Liver (tissue), 9 donors: ENCODE data around the gene HOPX. TPM values are rescaled to one million over a fixed set of nuclear protein-coding genes. Genes with fewer than 3 reads are reported as not detected.
"Not testable (repeated sequence)": the region's sequence is repeated elsewhere in the genome, so short reads cannot be mapped to it uniquely, and the experiment has no call there.

ENCODE experiments used
- DNase-seq: peaks from one replicate; pipeline ENCODE4 v3.0.0-alpha.2; 2017; ENCODE audit warnings: low spot score
- H3K27ac ChIP-seq, 2 donors: one replicate each; pipeline ENCODE4 v1.7.0; 2013; ENCODE audit warnings: inconsistent platforms in 2 of 2, low read length in 2 of 2, control low read depth in 1 of 2, low read depth in 1 of 2, mild to moderate bottlenecking in 1 of 2
- H3K27me3 ChIP-seq, 4 donors: one replicate each; pipeline versions ENCODE4 v1.6.1 to v1.7.0; 2013; ENCODE audit warnings: low read length in 3 of 4, inconsistent platforms in 1 of 4, mild to moderate bottlenecking in 1 of 4, moderate library complexity in 1 of 4; ENCODE audit not compliant: control insufficient read depth in 4 of 4, insufficient read depth in 4 of 4
- H3K36me3 ChIP-seq, 4 donors: one replicate each; pipeline versions ENCODE4 v1.6.1 to v1.7.0; 2013; ENCODE audit warnings: low read length in 3 of 4, mild to moderate bottlenecking in 3 of 4, low read depth in 1 of 4, moderate library complexity in 1 of 4; ENCODE audit not compliant: control insufficient read depth in 4 of 4, insufficient read depth in 3 of 4
- H3K4me1 ChIP-seq, 4 donors: one replicate each; pipeline versions ENCODE4 v1.6.1 to v1.7.0; 2013; ENCODE audit warnings: low read length in 3 of 4, mild to moderate bottlenecking in 3 of 4, moderate library complexity in 1 of 4; ENCODE audit not compliant: control insufficient read depth in 4 of 4, insufficient read depth in 4 of 4
- H3K4me3 ChIP-seq, 3 donors: one replicate each; pipeline versions ENCODE4 v1.6.1 to v1.7.0; 2013; ENCODE audit warnings: low read length in 3 of 3, control low read depth in 1 of 3, low read depth in 1 of 3, mild to moderate bottlenecking in 1 of 3
- H3K9ac ChIP-seq, 2 donors: one replicate each; pipeline ENCODE4 v1.7.0; 2013; ENCODE audit warnings: low read length in 2 of 2, mild to moderate bottlenecking in 2 of 2, moderate library complexity in 2 of 2, control low read depth in 1 of 2, low read depth in 1 of 2
- H3K9me3 ChIP-seq, 4 donors: one replicate each; pipeline versions ENCODE4 v1.6.1 to v1.7.0; 2013; ENCODE audit warnings: low read length in 3 of 4; ENCODE audit not compliant: control insufficient read depth in 4 of 4
- EGR1 ChIP-seq, 2 donors: IDR thresholded peaks; 2 replicates each; pipeline ENCODE4 v1.6.1; 2016 to 2018; ENCODE audit warnings: antibody characterized with exemption in 2 of 2, low read depth in 2 of 2
- FOXA1 ChIP-seq: IDR thresholded peaks from 2 replicates; pipeline ENCODE4 v1.6.1; 2016; ENCODE audit warnings: antibody characterized with exemption
- FOXA2 ChIP-seq: IDR thresholded peaks from 2 replicates; pipeline ENCODE4 v1.6.1; 2016; ENCODE audit warnings: antibody characterized with exemption
- GABPA ChIP-seq, 2 donors: IDR thresholded peaks in 1 of 2; conservative IDR thresholded peaks in 1 of 2; 2 replicates each; pipeline ENCODE4 v1.6.1; 2016; ENCODE audit warnings: antibody characterized with exemption in 2 of 2, mild to moderate bottlenecking in 1 of 2, moderate library complexity in 1 of 2
- HNF4A ChIP-seq, 2 donors: conservative IDR thresholded peaks; 2 replicates each; pipeline ENCODE4 v1.6.1; 2016; ENCODE audit warnings: antibody characterized with exemption in 2 of 2, mild to moderate bottlenecking in 2 of 2
- HNF4G ChIP-seq: IDR thresholded peaks from 2 replicates; pipeline ENCODE4 v1.6.1; 2016; ENCODE audit warnings: antibody characterized with exemption
- JUND ChIP-seq, 2 donors: IDR thresholded peaks; 2 replicates each; pipeline ENCODE4 v1.6.1; 2016; ENCODE audit warnings: antibody characterized with exemption in 2 of 2
- NR2F2 ChIP-seq: IDR thresholded peaks from 2 replicates; pipeline ENCODE4 v1.6.1; 2016; ENCODE audit warnings: antibody characterized with exemption
- RAD21 ChIP-seq, 2 donors: IDR thresholded peaks; 2 replicates each; pipeline ENCODE4 v1.6.1; 2016; ENCODE audit warnings: antibody characterized with exemption in 2 of 2, mild to moderate bottlenecking in 2 of 2
- RXRA ChIP-seq, 2 donors: IDR thresholded peaks; 2 replicates each; pipeline ENCODE4 v1.6.1; 2017 to 2018; ENCODE audit warnings: antibody characterized with exemption in 2 of 2, mild to moderate bottlenecking in 1 of 2
- SP1 ChIP-seq: IDR thresholded peaks from 2 replicates; pipeline ENCODE4 v1.6.1; 2018; ENCODE audit warnings: antibody characterized with exemption, mild to moderate bottlenecking
- WGBS: extraction: QIAGEN DNeasy Blood & Tissue Kit; methylation state at CpG from one replicate; pipeline ENCODE4 v1.1.7; 2013; 5-methylcytosine and 5-hydroxymethylcytosine counted together
- polyA plus RNA-seq, 2 donors: library from polyadenylated mRNA; stranded (reverse) in 1 of 2; unstranded in 1 of 2; fragments of 200-250 nt in 1 of 2; fragments of >200 nt in 1 of 2; fragmentation: Nextera tagmentation in 1 of 2; extraction: Ambion mirVana in 1 of 2; gene quantifications; one replicate each; pipeline versions ENCODE4 v1.2.1 to v1.2.3, GENCODE V29; 2013 to 2015
- total RNA-seq, 2 donors: library from RNA; depleted of rRNA; stranded (reverse); fragments of >200 nt; gene quantifications; one replicate each; pipeline ENCODE4 v1.2.3, GENCODE V29; 2014
- TF ChIP-seq, protein P1 (sequence below): fragments of 150-350 bp; IDR thresholded peaks from 2 replicates; pipeline ENCODE4 v1.5.1; 2017; ENCODE audit warnings: improper control_type of control experiment, low read depth, low read length; ENCODE audit not compliant: missing input control
- TF ChIP-seq, protein P2 (sequence below): IDR thresholded peaks from 2 replicates; pipeline ENCODE4 v1.6.1; 2016; ENCODE audit warnings: antibody characterized with exemption, mild to moderate bottlenecking
- TF ChIP-seq, protein P3 (sequence below): IDR thresholded peaks from 2 replicates; pipeline ENCODE4 v1.6.1; 2016; ENCODE audit warnings: antibody characterized with exemption
- TF ChIP-seq, protein P4 (sequence below): IDR thresholded peaks from 2 replicates; pipeline ENCODE4 v1.6.1; 2016; ENCODE audit warnings: antibody characterized with exemption
- donor health status: healthy.
- donor health status: healthy.
- donor health status: healthy.
- donor health status: healthy.
- donor health status: healthy.

The HOPX gene
- total and polyA plus RNA-seq, 4 donors, result 0.40 to 2.4 (median 0.63) TPM

DNA sequence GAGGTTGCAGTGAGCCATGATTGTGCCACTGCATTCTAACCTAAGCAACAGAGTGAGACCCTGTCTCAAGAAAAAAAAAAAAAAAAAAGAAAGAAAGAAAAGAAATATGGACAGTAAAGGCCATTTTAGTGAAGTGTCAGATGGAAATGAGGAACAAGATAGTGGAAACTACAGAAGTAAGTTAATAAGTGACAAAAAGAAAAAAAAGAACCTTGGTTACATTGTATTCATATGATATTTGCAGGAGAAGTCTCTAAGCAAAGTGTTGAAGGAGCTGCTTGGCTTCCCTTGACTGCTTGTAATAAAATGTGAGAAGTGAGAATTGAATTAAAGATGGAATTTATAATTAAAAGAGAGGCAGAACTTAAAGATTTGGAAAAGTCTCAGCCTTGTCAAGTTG lies 73.2 kb downstream of the HOPX start (continued):
- no peak for TF ChIP-seq GABPA (IDR thresholded peaks at IDR 0.05 in 1 of 2, conservative IDR thresholded peaks at IDR 0.05 in 1 of 2)
- no peak for TF ChIP-seq HNF4A (conservative IDR thresholded peaks at IDR 0.05)
- no peak for TF ChIP-seq RAD21 (IDR thresholded peaks at IDR 0.05)
- TF ChIP-seq, protein P1, sequence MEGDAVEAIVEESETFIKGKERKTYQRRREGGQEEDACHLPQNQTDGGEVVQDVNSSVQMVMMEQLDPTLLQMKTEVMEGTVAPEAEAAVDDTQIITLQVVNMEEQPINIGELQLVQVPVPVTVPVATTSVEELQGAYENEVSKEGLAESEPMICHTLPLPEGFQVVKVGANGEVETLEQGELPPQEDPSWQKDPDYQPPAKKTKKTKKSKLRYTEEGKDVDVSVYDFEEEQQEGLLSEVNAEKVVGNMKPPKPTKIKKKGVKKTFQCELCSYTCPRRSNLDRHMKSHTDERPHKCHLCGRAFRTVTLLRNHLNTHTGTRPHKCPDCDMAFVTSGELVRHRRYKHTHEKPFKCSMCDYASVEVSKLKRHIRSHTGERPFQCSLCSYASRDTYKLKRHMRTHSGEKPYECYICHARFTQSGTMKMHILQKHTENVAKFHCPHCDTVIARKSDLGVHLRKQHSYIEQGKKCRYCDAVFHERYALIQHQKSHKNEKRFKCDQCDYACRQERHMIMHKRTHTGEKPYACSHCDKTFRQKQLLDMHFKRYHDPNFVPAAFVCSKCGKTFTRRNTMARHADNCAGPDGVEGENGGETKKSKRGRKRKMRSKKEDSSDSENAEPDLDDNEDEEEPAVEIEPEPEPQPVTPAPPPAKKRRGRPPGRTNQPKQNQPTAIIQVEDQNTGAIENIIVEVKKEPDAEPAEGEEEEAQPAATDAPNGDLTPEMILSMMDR, result no peak
- TF ChIP-seq HNF4G, result no peak

DNA sequence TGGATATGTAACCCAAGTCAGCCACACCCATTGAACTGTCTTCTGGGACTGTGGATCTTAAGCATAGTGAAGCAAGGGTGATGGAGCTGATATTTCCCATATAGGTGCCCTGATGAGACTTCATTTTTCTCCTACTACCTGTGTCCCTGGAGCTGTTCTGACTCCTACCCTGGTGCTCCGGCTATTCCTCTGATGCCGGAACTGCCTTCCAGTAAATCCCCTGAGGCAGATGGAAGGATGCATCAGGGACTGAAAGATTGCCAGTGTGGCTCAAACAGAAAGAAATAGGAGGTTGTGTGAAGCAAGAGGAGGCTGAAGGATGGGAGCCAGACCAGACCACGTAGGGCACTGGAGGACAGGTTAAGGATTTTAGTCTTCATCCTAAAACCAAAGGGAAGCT lies 74.7 kb downstream of the HOPX start:
- Histone ChIP-seq H3K4me1 (no peaks in the 10 kb centered on the region), H3K27ac (no peak overlapping the region), H3K27me3 (no peaks in the 10 kb centered on the region), H3K9ac (no peak overlapping the region), H3K9me3 (no peaks in the 10 kb centered on the region), H3K36me3 (no peaks in the 10 kb centered on the region), H3K4me3 (no peak overlapping the region)
- 56% methylated on average over 3 of the region's 3 CpGs for WGBS
- TF ChIP-seq NR2F2 (no peak), RXRA (IDR thresholded peaks at IDR 0.05) (no peak), FOXA2 (no peak), EGR1 (IDR thresholded peaks at IDR 0.05; ENCODE audit: low read depth in 2 of 2) (no peak), HNF4A (conservative IDR thresholded peaks at IDR 0.05) (no peak), SP1 (no peak), JUND (IDR thresholded peaks at IDR 0.05) (no peak), RAD21 (IDR thresholded peaks at IDR 0.05) (no peak), FOXA1 (no peak), HNF4G (no peak)
- TF ChIP-seq, protein P2, sequence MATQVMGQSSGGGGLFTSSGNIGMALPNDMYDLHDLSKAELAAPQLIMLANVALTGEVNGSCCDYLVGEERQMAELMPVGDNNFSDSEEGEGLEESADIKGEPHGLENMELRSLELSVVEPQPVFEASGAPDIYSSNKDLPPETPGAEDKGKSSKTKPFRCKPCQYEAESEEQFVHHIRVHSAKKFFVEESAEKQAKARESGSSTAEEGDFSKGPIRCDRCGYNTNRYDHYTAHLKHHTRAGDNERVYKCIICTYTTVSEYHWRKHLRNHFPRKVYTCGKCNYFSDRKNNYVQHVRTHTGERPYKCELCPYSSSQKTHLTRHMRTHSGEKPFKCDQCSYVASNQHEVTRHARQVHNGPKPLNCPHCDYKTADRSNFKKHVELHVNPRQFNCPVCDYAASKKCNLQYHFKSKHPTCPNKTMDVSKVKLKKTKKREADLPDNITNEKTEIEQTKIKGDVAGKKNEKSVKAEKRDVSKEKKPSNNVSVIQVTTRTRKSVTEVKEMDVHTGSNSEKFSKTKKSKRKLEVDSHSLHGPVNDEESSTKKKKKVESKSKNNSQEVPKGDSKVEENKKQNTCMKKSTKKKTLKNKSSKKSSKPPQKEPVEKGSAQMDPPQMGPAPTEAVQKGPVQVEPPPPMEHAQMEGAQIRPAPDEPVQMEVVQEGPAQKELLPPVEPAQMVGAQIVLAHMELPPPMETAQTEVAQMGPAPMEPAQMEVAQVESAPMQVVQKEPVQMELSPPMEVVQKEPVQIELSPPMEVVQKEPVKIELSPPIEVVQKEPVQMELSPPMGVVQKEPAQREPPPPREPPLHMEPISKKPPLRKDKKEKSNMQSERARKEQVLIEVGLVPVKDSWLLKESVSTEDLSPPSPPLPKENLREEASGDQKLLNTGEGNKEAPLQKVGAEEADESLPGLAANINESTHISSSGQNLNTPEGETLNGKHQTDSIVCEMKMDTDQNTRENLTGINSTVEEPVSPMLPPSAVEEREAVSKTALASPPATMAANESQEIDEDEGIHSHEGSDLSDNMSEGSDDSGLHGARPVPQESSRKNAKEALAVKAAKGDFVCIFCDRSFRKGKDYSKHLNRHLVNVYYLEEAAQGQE, result no peak
- TF ChIP-seq, protein P3, sequence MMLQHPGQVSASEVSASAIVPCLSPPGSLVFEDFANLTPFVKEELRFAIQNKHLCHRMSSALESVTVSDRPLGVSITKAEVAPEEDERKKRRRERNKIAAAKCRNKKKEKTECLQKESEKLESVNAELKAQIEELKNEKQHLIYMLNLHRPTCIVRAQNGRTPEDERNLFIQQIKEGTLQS, result no peak
- TF ChIP-seq, protein P1, result no peak
- TF ChIP-seq, protein P4, sequence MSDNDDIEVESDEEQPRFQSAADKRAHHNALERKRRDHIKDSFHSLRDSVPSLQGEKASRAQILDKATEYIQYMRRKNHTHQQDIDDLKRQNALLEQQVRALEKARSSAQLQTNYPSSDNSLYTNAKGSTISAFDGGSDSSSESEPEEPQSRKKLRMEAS, result no peak
- DNase-seq, result no peak

DNA sequence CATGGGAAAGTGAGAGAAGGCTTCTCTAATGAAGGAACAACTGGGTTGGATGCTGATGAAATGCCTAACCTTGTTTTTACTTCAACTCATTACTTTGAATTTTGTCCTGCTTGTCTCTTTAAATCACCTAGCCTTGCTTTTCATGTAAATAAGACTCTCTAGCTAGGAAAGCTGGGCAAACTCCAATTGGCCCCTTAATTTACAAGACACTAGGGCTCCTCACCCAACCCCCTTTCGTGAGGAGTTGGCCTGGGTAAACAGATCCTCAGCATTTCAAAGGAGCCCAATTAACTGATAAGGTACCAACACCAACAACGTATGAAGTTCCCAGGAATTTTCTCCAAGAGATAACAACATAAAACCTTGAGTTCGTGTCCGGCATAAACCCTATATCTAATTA lies 75.6 kb downstream of the HOPX start:
- H3K27ac ChIP-seq, H3K9me3 ChIP-seq, H3K9ac ChIP-seq, H3K36me3 ChIP-seq, H3K27me3 ChIP-seq, DNase-seq, H3K4me1 ChIP-seq, H3K4me3 ChIP-seq: not testable (repeated sequence)
- 28% methylated on average over 4 of the region's 4 CpGs for WGBS
